ENCODE measurements around the gene TUBGCP2.
"Not testable (repeated sequence)": the region's sequence is repeated elsewhere in the genome, so short reads cannot be mapped to it uniquely, and the experiment has no call there.

Gene TUBGCP2

DNA sequence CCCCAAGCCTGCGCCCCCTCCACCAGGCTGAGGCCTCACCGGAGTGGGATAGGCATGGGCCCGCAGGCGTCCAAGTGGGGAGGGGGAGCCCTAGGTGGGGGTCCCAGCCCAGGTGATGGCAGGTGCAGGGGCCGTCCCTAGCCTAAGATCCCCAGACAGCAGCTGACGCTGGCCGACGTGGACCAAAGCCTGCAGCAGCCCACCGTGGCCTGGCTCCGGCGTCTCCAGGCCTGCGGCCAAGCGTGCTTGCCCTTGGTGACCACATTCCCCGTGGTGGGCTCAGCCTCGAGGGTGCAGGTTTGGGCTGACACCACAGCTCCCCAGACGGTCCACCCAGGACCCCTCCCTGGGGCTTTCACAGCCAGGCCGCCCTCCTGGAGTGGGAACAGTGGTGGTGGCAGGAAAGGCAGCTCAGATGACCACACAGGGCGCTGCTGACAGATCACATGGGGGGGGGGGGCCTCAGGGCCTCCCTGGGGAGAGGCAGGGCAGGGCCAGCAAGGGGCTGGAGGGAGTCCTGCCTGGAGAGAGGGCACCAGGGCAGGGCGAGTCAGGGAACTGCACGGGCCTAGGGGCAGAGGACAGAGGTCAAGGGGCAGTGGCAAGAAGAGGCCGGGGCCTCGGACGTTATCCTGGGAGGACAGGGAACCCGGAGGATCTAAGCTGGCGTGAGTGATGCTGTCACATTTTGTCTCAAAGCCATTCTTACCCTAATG lies 31.2 kb downstream of the TUBGCP2 start:
- no peak for DNase-seq

DNA sequence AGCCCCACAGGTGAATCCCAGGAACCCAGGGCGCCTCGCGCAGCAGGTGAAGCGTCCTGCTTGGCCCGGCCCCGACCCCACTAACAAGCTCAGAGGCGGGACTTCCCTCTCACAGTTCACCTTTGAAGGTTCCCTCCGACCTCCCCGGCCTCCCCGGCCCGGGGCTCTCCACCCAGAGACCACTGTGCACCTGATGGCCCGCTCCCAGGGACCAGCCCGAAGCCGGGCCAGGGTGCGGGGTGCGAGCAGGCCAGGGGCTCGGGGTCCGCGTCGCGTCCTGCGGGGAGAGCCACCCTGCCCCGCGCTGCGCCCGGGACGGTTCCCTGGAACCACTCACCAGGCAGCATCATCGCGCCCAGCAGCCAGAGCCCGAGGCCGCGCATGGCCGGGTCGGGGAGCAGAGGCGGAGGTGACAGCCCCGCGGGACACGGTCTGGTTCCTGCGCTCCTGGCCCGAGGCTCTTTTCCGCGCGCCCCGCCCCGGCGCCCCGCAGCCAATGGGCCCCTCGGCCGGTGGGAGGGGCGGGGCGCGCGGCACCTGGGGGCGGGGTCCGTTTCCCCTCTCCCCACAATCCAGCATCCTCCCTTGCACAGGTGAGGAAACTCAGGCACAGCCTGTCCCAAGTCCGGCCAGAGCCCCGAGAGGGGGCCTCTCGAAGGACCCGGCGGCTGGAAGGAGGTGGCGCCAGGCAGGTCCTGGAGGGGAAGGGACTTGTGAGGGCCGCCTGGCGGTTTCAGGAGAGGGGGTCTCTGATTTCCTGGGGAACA lies 32.1 kb downstream of the TUBGCP2 start, which contains the start of gene ADAM8:
ADAM8 (minus strand) TSS at position 434 of the 767 bp plus-strand sequence; CDS start at position 383, 51 bp downstream.
- DNase-seq = no peak

DNA sequence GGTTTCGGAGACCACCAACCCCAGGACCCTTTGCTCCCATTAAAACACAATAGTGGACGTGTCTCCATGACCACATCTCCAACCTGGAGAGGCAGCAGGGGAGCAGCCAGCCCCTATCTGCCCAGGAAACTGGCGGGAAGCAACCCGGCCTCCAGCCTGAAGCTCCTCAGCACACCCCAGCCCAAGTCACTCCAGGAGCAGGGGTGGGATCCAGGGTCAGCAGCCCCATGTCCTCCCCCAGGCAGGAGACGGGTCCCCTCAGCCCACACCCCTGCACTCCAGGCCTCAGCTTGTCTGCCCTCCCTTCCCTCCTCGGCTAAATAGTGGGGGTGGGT lies 32.6 kb downstream of the TUBGCP2 start:
- DNase-seq = no peak

DNA sequence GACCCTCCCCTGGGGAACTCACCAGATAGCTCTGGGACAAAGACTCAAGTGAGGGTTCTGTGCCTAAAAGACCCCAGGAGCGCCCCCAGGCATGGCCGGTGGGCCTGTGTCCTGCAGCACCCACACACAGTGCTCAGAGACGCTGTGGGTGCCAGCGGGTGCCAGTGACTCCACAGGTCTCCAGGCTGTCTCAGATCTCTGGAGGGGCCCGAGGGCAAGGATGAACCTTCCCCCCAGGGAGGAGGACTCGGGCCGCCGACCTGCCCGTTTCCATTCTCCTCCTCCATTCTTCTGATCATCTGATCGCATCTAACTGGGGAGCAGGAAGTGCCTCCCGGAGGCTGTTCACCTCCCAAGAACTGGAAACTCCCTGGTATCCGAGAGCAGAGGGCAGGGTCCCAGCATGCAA lies 33.0 kb downstream of the TUBGCP2 start:
- DNase-seq = no peak

DNA sequence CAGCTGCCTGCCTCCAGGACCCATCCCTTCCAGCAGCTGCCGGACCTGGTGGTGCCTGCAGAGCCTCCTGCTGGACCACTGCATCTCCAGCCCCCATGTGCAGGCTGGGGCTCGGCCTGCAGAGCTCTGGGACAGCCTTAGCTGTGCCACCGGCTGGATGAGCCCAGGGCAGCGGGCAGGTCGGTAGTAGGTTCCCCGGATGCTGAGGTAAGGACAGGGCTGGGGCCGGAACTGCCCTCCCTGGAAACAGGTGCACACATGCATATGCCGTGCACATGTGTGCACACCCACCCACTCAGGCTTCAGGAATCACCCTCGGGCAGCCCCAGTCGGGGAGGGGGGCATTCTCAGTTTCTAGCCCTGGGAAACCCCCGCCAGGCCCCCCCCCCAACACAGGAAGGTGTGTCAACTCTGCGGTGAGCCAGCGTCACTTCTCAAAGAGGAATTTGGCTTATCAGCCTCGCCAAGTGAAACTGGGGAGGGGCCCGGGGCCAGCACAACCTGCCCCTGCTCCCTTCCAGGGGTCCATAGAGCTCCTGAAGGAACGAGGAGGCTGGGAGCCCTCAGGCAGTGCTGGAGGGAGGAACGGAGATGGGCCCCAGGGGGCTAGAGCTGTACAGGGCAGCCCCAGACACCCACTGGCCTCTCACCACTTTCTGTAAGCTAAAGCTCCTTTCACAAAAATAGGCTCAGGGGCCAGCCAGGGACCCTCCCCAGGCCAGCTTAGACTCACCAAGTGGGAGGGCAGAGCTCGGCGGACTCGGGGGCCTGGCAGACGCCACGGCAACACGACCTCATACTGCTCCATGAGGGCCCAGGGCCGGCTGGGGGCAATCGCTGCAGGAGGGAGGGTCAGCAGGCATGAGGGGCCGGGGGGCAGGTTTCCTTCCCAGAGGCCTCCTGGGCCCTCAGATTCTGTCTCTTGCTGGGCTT lies 33.7 kb downstream of the TUBGCP2 start:
- DNase-seq = no peak

DNA sequence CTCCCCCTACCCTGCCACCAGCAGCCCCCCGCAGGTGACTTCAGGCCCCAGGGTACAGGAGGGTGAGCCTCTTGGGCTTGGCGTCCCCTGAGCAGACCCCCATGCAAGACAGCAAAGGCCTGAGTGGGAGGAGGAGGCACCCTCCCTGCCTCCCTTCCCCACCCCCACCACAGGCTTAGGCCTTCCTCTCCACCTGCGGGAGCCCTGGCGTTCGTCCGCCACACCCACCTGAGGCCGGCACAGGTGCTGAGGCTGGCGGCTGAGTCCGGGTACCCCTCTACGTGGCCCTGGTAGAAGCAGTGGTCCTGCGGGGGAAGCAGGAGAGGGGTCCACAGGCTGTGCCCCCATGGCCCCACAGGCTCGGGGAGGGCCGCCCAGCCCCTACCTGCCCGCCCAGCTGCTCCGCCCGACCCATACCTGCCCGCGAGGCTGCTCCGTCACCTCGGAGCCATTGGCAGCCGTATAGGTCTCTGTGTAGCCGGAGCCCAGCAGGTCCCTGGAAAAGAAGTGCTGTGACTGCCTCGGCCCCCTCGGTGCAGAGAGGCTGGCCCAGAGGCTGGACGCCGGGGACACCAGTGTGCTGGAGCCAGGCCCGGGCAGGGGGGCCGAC lies 35.0 kb downstream of the TUBGCP2 start:
- DNase-seq = no peak

DNA sequence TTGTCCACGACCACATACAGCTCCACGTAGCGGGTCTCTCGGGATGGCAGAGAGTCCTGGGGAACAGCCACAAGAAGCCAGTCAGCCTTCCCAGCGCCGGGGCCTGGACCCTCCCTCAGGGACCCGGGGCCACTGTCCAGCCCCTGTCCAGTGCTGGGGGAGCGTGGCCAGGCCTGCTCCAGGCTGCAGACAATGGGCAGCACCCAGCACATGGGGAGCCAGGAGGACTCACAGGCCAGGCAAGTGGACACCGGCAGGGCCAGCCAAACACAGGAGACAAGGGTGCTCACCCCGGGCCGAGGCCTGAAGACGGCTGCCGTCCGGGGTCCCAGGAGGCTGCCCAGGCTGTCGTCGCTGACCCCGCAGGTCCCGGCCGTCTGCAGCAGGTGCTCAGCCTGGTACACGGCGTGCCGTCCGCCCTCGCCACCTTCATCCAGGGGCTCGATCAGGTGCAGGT lies 35.7 kb downstream of the TUBGCP2 start:
- no peak for DNase-seq

DNA sequence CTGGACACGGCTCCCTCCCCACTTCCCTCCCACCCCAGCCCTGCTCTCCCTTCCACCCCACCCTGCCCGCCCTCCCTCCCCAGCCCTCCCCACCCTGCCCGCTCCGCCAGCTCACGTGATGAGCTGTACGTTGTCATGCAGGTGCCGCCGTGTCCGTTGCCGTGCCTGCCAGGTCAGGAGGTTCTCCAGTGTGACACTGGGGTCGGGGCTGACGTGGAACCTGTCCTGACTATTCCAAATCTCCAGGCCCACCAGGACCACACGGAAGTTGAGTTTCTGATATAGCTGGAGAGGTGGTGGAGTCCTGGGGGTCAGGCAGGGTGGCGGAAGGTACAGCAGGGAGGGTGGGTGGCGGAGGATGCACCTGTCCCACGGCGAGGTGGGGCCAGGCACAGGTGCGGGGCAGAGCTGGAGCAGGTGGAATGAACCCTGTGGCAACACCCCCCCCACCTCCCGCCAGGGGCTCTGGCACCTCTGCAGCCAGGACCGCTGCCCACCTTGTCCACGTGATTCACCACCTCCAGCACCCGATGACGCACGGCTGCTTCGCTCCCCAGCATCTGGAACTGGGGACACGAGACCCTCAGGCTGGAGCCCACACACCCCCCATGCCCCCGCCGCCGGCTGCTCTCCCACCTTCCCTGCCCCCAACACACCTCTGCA lies 36.2 kb downstream of the TUBGCP2 start:
- no peak for DNase-seq

DNA sequence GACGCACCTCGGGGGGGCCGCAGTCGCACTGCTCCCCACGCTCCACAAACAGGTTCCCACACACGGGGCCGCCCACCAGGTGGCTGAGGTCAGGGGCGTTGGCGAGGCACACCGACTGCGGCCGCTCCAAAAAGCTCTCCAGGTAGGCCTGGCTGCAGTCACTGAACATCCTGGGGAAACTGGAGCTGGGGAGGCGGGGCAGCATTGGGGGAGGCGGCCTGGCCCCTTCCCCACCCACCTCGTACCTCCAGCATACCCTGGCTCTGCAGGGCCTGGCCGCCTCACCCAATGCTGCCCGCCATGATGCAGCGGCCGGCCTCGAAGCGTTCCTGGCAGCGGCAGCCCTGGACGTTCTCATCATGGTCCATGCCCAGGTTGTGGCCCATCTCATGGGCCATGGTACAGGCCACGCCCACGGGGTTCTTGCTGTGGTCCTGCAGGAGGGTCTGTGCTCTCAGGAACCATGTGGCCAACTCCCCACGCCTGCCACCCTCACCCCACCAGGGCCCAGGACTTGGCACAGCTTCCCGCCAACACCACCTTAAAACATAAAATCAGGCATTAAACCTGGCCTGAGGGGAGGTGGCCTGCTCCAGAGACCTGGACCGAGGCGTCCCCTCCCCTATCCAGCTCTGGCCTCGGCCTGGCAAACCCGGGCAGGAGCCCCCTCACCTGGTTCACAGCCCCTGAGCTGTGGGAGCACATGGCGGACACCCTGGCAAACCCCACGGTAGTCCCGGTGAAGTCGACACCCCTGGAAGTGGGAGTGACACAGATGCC lies 37.0 kb downstream of the TUBGCP2 start:
- no peak for DNase-seq

DNA sequence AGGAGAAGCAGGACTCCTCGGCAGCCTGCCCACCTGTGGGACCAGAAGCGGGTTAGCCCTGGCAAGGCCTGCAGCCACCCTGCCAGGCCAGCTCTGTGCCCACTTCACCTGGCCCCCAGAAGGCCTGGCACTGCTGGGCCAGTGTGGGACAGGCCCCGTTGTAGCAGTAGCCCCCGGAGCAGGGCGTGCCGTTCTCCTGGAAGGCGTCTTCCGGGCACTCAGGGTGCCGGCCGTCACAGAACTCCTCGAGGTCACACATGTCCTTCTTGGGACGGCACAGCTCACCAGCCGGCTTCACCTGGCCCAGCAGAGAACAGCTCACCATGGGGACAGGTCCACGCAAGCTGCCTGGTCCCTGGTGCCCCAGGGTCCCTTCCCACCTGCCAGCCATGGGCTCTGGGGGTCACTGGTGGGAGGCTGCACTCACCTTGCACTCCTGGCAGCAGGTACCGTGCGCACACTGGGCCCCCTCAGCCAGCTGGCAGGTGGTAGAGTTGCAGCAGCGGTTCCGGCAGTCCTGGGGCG lies 37.8 kb downstream of the TUBGCP2 start:
- no peak for DNase-seq

DNA sequence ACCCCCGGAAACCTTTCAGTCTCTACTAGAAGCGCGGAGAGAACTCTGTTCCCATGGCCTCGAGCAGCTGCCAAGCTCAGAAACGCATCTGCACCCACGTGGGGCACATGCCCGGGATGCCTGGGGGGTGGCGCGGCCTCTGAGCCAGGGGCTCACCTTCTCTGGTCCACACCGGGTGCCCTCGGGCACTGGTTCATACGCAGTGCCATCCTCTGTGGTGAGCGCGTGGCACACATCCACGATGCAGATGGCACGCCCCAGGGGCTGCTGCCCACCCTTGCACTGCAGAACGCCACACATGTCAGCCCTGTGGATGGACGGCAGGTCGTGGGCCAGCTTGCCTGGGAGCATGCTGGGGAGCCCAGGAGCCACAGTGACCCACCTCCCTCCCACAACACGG lies 38.5 kb downstream of the TUBGCP2 start:
- no peak for DNase-seq

DNA sequence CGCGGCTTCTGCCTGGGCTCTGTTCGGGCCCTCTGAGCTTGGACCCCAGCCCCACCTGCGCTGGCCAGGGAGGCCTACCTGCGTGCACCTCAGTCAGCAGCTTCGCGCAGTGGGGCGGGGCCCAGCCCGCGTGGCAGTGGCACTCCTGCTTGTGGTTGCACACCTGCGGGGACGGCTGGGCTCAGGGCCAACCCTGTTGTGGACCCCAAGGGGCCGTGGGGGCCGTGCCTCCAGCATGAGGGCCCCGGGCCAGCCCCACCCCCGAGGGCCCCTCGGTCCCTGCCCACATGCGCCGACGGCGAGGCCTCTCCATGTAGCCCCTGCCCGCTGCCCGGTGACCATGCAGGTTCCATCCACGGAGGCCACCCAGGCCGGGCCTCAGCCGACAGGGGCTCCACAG lies 39.3 kb downstream of the TUBGCP2 start:
- DNase-seq = no peak

DNA sequence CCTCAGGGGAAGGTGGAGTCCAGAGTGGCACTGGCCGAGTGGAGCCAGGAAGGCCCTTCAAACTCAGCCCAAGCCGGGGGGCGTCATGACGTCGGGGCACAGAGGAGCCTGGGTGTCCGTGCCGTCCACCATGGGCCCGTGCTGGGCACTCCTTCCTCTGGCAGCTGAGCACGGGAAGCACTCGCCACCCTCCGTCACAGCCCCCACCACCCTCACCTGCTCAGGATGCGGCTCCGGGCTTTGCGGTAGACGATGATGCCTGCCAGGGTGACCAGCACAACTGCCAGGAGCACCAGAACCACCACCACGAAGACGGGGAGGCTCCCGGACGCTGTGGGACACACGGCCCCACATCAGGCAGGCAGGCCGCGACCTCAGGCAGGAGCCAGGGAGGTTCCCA lies 40.1 kb downstream of the TUBGCP2 start:
- DNase-seq = no peak

DNA sequence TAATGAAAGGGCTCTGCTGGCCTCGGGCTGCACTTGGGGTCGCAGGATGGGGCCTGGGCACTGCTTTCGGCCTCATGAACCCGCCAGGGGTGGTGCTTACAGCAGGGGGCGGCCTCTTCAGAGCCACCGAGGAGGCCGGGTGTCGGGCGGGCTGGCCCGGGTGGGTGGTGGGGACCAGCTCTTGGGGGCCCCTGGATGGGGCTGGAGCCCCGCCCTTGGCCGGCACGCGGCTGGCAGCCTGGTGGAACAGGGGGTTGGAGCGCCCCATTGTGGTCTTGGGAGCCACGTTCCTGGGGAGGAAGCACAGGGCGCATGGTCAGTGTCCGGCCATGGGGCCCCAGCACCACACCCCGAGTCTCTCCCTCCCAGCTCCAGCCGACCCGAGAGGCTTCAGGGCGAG lies 40.8 kb downstream of the TUBGCP2 start:
- no peak for DNase-seq

DNA sequence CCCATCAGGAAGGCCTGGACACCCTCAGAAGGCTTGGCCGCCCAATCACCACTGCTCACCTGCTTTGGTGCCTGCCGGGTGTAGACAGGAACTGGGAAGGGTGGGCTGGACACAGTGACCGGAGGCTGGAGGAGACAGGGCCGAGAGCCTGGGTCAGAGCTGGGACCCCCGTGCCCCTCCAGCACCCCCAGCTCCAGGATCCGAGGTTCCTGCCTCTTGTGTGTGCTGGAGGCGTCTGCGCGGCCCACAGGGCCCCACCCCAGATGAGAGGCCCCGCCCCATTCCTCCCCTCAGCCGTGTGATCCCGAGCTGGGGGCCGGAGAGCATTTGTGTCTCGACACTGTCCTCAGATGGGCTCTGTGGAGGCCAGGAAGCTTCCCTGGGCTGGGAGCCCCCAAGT lies 41.4 kb downstream of the TUBGCP2 start:
- no peak for DNase-seq

DNA sequence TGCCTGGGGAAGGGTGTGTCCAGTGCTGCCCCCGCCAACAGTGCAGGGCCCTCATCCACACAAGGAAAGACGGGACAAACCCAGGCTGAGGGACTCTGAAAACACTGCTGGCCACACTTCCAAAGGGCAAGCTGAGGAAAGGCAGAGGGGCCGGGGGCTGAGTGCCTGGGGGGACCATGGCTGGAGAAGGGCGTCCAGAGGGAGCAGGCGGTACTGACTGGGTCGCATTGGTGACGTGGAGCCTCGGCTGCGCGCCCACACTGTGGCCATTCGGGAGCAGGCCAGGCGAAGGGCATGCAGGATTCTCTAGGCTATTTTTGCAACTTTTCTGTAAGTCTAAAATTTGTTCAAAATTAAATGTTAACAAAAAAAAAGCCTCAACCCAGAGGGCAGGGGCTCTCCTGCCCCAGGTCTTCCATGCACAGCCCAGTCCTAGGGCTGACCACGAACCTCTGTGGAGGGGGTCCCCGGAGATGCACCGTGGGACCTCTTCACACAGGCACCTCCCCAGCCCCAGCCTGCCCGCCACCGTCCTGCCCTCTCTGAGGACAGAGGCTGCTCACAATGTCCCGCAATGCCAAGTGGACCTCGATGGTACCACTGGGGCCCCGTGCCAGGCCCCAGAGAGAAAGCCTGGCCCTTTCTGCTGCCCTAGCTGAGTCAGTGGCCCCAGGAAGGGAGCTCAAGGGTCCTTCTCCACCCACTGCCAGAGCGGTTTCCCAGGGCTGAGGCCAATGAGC lies 42.4 kb downstream of the TUBGCP2 start:
- DNase-seq = no peak

DNA sequence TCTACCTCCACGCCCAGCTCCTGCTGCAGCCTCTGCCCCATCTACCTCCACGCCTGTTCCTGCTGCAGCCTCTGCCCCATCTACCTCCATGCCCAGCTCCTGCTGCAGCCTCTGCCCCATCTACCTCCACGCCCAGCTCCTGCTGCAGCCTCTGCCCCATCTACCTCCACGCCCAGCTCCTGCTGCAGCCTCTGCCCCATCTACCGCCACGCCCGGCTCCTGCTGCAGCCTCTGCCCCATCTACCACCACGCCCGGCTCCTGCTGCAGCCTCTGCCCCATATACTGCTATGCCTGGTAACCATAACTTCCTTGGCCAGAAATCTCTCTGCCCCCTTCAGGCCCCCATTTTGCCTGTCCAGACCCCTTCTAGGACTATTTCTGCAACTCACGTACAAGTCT lies 43.6 kb downstream of the TUBGCP2 start:
- DNase-seq = not testable (repeated sequence)

DNA sequence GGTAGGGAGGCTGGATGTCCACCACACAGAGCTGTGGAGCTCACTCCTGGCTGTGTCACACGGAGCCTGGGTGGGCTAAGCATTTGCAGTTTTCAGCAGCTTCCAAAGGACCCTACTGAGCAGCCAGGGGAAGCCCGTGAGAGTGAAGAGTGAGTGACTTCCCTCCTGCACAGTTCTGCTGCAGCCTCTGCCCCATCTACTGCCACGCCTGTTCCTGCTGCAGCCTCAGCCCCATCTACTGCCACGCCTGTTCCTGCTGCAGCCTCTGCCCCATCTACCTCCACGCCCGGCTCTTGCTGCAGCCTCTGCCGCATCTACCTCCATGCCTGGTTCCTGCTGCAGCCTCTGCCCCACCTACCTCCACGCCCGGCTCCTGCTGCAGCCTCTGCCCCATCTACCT lies 44.2 kb downstream of the TUBGCP2 start:
- no peak for DNase-seq

DNA sequence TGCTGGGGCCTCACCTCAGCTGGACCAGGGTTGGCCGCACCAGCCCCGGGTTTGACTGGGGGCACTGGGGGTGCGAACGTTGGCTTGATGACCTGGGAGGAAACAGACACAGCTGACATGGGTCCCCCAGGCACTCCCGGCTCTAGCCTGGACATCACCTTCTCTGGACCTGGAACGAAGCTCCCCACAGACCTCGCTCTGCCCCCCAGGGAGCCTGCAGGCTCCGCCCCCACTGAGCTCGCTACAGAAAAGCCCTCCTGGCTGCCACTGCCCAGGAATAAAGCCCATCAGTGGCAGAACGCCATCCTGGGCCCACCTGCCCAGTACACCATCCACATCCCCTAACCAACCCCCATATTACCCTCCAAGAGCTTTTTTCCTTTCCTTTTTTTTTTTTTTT lies 45.0 kb downstream of the TUBGCP2 start:
- no peak for DNase-seq

DNA sequence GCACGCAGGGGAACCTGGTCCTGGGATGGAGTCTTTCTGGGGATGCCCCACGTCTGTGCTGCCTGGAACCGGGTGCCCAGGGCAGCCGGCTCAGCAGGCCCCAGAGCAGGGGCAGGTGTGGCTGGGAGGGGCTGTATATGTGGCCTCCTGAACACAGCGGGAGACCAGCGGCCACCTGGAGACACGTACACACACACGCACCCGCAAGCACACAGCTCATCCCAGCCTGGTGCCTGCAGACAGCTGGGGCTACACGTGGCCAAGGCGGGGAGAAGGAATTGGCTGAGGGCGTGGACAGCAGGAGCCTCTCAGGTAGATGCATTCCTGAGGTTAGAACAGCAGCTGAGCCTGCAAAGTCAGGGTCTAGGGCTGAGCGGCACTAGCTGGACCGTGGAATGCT lies 46.0 kb downstream of the TUBGCP2 start:
- no peak for DNase-seq

All from fibroblast of upper back skin (primary cell).